Spleen (tissue), 11 donors: ENCODE measurements around the gene LRRK1. TPM values are rescaled to one million over a fixed set of nuclear protein-coding genes. Genes with fewer than 3 reads are reported as not detected.

ENCODE experiments used
- DNase-seq: peaks from one replicate; pipeline ENCODE4 v3.0.0-alpha.2; 2020
- H3K27ac ChIP-seq, 8 donors: fragments of 200-600 bp; sonication (generic) in 7 of 8; 1 replicate in 4 of 8; 2 replicates in 4 of 8; pipeline versions ENCODE4 v1.5.0 to v1.8.0; 2016 to 2021; ENCODE audit warnings: inconsistent platforms in 4 of 8, mild to moderate bottlenecking in 4 of 8, moderate library complexity in 1 of 8
- H3K27me3 ChIP-seq, 7 donors: fragments of 200-600 bp; sonication (generic) in 6 of 7; replicated peaks in 1 of 7; 1 replicate in 4 of 7; 2 replicates in 3 of 7; pipeline versions ENCODE4 v1.5.0 to v1.8.0; 2016 to 2021; ENCODE audit warnings: inconsistent platforms in 3 of 7, mild to moderate bottlenecking in 1 of 7
- H3K36me3 ChIP-seq, 6 donors: fragments of 200-600 bp; sonication (generic) in 5 of 6; 1 replicate in 4 of 6; 2 replicates in 2 of 6; pipeline versions ENCODE4 v1.5.0 to v1.8.0; 2016 to 2021; ENCODE audit warnings: inconsistent platforms in 2 of 6
- H3K4me1 ChIP-seq, 6 donors: fragments of 200-600 bp; sonication (generic) in 5 of 6; 1 replicate in 3 of 6; 2 replicates in 3 of 6; pipeline versions ENCODE4 v1.5.0 to v1.8.0; 2016 to 2021; ENCODE audit warnings: inconsistent platforms in 3 of 6
- H3K4me3 ChIP-seq, 8 donors: fragments of 200-600 bp; sonication (generic) in 7 of 8; 1 replicate in 4 of 8; 2 replicates in 4 of 8; pipeline versions ENCODE4 v1.5.0 to v1.8.0; 2016 to 2021; ENCODE audit warnings: inconsistent platforms in 4 of 8, mild to moderate bottlenecking in 4 of 8, moderate library complexity in 2 of 8
- H3K9me3 ChIP-seq, 8 donors: fragments of 200-600 bp; sonication (generic) in 7 of 8; 1 replicate in 4 of 8; 2 replicates in 4 of 8; pipeline versions ENCODE4 v1.5.0 to v1.8.0; 2016 to 2021; ENCODE audit warnings: inconsistent platforms in 4 of 8
- CTCF ChIP-seq, 11 experiments: fragments of 200-600 bp in 7 of 11; fragments of 450-650 bp in 4 of 11; sonication (generic) in 4 of 11; IDR thresholded peaks in 8 of 11; conservative IDR thresholded peaks in 3 of 11; 1 replicate in 7 of 11; 2 replicates in 4 of 11; pipeline versions ENCODE4 v1.4.0 to v1.8.0; 2016 to 2021; ENCODE audit warnings: antibody characterized with exemption in 11 of 11, inconsistent platforms in 4 of 11, mild to moderate bottlenecking in 1 of 11
- POLR2A ChIP-seq, 3 donors: fragments of 450-650 bp; IDR thresholded peaks; one replicate each; pipeline ENCODE4 v1.5.1; 2017; ENCODE audit warnings: antibody characterized with exemption in 3 of 3, mild to moderate bottlenecking in 1 of 3
- POLR2AphosphoS5 ChIP-seq, 3 donors: sonication (generic); formaldehyde crosslinking; IDR thresholded peaks; one replicate each; pipeline ENCODE4 v1.5.1; 2017; ENCODE audit warnings: antibody characterized with exemption in 3 of 3
- WGBS, 5 donors: extraction: QIAGEN DNeasy Blood & Tissue Kit in 3 of 5; methylation state at CpG; one replicate each; pipeline versions ENCODE4 v1.1.5 to v1.1.7; 2013 to 2018; 5-methylcytosine and 5-hydroxymethylcytosine counted together
- intact Hi-C: fragments of 100-400 bp; cut with DNase I; formaldehyde crosslinking; loops from one replicate; pipeline ENCODE4 v1.15.0; 2023; ENCODE audit warnings: low total_unique reads
- polyA plus RNA-seq, 3 donors: library from polyadenylated mRNA; stranded (reverse); fragments of 200-250 nt; gene quantifications; one replicate each; pipeline ENCODE4 v1.2.1, GENCODE V29; 2013
- total RNA-seq, 7 donors: library from RNA; depleted of rRNA in 3 of 7; stranded (reverse); fragments of >200 nt in 3 of 7; fragmentation: NEBNext Ultra II Directional in 4 of 7; extraction: Animal tissue kit (Norgen Biotek cat#: 25700) in 4 of 7; gene quantifications; one replicate each; pipeline versions ENCODE4 v1.1.0 to v1.2.1, GENCODE V29; 2016 to 2021
- donor health status: healthy with polysubstance abuse.
- donor health status: DM: no; HTN: no; CAD: no; lungs with moderate emphysema.
- donor health status: DM: no; HTN: no; CAD: no.
- donor health status: Bipolar disorder and iron deficiency.
- donor health status: healthy.
- donor health status: DM: no; HTN: no; CAD: no.
- donor health status: DM: yes; HTN: yes; CAD: no.

LRRK1 gene
- total and polyA plus RNA-seq, 10 donors: 12.0 to 60.2 (median 48.8) TPM

GRCh38 chr15:100980410-100981046 lies 61.4 kb downstream of the LRRK1 start:
- TF ChIP-seq POLR2A (IDR thresholded peaks at IDR 0.05) (no peak), CTCF (IDR thresholded peaks at IDR 0.05 in 8 of 11, conservative IDR thresholded peaks at IDR 0.05 in 3 of 11) (no peak), POLR2AphosphoS5 (IDR thresholded peaks at IDR 0.05) (no peak)
- intact Hi-C loops: no loop called here
- H3K9me3 ChIP-seq: no peaks in the 10 kb centered on the region
- H3K4me3 ChIP-seq: no peak overlapping the region
- H3K27me3 ChIP-seq: no peaks in the 10 kb centered on the region
- WGBS, 5 donors: 74 to 90% (median 78%) methylated on average over 4 of the region's 4 CpGs
- no peak for DNase-seq
- H3K4me1 ChIP-seq: no peaks in the 10 kb centered on the region
- H3K36me3 ChIP-seq: peaks cover 0 to 47% (median 0%) of the 10 kb centered on the region in 6 donors
- H3K27ac ChIP-seq: no peak overlapping the region

- H3K27ac ChIP-seq: no peak overlapping the region
- no peaks in the 10 kb centered on the region for H3K4me1 ChIP-seq
- DNase-seq: no peak
- H3K4me3 ChIP-seq: no peak overlapping the region
- no peak for TF ChIP-seq POLR2AphosphoS5 (IDR thresholded peaks at IDR 0.05)
- TF ChIP-seq POLR2A (IDR thresholded peaks at IDR 0.05): no peak
- TF ChIP-seq CTCF (IDR thresholded peaks at IDR 0.05 in 8 of 11, conservative IDR thresholded peaks at IDR 0.05 in 3 of 11): no peak
- 64 to 81% (median 72%) methylated on average over 4 of the region's 4 CpGs for WGBS, 5 donors
- H3K36me3 ChIP-seq: peaks cover 0 to 51% (median 0%) of the 10 kb centered on the region in 6 donors
- intact Hi-C loops: no loop called here
- no peaks in the 10 kb centered on the region for H3K9me3 ChIP-seq
- H3K27me3 ChIP-seq: no peaks in the 10 kb centered on the region
Observed at GRCh38 chr15:100981086-100981485, 61.9 kb downstream of the LRRK1 start.

- WGBS, 5 donors: 85 to 95% (median 92%) methylated on average over 6 to 7 of the region's 7 CpGs
- intact Hi-C loops: no loop called here
- no peaks in the 10 kb centered on the region for H3K27me3 ChIP-seq
- no peak for DNase-seq
- H3K4me3 ChIP-seq: no peak overlapping the region
- peaks cover 0 to 73% (median 2%) of the 10 kb centered on the region in 6 donors for H3K36me3 ChIP-seq
- TF ChIP-seq POLR2AphosphoS5 (IDR thresholded peaks at IDR 0.05) (no peak), POLR2A (IDR thresholded peaks at IDR 0.05) (no peak), CTCF (IDR thresholded peaks at IDR 0.05 in 8 of 11, conservative IDR thresholded peaks at IDR 0.05 in 3 of 11) (no peak)
- peaks cover 0 to 3% (median 0%) of the 10 kb centered on the region in 8 donors for H3K9me3 ChIP-seq
- H3K27ac ChIP-seq: no peak overlapping the region
- no peaks in the 10 kb centered on the region for H3K4me1 ChIP-seq
Observed at GRCh38 chr15:100983221-100983620, 64.1 kb downstream of the LRRK1 start.

- Histone ChIP-seq H3K36me3 (peaks cover 0 to 93% (median 6%) of the 10 kb centered on the region in 6 donors), H3K27me3 (no peaks in the 10 kb centered on the region), H3K4me3 (no peak overlapping the region), H3K27ac (no peak overlapping the region), H3K9me3 (peaks cover 0 to 6% (median 0%) of the 10 kb centered on the region in 8 donors), H3K4me1 (no peaks in the 10 kb centered on the region)
- no peak for DNase-seq
- TF ChIP-seq POLR2A (IDR thresholded peaks at IDR 0.05) (no peak), POLR2AphosphoS5 (IDR thresholded peaks at IDR 0.05) (no peak), CTCF (IDR thresholded peaks at IDR 0.05 in 8 of 11, conservative IDR thresholded peaks at IDR 0.05 in 3 of 11) (no peak)
- intact Hi-C loops: no loop called here
- 80 to 88% (median 81%) methylated on average over 4 of the region's 4 CpGs for WGBS, 5 donors
Observed at GRCh38 chr15:100985401-100985800, 66.2 kb downstream of the LRRK1 start.
